Measurements from ENCODE around the gene MERTK. TPM values are rescaled to one million over a fixed set of nuclear protein-coding genes. Genes with fewer than 3 reads are reported as not detected.

Gene MERTK
- total and polyA plus RNA-seq, 2 of the 8 experiments (the other 6 are each of a cell fraction or from before 2014, with no cell fraction given) = 6.5 to 7.0 TPM

DNA sequence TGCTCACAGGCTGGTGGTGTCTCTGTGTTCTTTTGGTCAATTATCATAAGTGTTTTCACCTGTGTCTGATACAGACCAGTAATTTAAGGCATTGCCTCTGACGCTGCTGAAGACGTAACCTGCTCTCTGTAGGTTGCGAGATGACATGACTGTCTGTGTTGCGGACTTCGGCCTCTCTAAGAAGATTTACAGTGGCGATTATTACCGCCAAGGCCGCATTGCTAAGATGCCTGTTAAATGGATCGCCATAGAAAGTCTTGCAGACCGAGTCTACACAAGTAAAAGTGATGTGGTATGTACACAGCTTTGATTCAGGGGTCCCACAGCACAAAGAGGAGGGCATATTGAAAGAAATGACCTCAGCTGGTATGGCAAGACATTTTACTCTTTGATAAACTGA, 122.9 kb downstream of the MERTK start (continued):
- TF ChIP-seq, protein P1, sequence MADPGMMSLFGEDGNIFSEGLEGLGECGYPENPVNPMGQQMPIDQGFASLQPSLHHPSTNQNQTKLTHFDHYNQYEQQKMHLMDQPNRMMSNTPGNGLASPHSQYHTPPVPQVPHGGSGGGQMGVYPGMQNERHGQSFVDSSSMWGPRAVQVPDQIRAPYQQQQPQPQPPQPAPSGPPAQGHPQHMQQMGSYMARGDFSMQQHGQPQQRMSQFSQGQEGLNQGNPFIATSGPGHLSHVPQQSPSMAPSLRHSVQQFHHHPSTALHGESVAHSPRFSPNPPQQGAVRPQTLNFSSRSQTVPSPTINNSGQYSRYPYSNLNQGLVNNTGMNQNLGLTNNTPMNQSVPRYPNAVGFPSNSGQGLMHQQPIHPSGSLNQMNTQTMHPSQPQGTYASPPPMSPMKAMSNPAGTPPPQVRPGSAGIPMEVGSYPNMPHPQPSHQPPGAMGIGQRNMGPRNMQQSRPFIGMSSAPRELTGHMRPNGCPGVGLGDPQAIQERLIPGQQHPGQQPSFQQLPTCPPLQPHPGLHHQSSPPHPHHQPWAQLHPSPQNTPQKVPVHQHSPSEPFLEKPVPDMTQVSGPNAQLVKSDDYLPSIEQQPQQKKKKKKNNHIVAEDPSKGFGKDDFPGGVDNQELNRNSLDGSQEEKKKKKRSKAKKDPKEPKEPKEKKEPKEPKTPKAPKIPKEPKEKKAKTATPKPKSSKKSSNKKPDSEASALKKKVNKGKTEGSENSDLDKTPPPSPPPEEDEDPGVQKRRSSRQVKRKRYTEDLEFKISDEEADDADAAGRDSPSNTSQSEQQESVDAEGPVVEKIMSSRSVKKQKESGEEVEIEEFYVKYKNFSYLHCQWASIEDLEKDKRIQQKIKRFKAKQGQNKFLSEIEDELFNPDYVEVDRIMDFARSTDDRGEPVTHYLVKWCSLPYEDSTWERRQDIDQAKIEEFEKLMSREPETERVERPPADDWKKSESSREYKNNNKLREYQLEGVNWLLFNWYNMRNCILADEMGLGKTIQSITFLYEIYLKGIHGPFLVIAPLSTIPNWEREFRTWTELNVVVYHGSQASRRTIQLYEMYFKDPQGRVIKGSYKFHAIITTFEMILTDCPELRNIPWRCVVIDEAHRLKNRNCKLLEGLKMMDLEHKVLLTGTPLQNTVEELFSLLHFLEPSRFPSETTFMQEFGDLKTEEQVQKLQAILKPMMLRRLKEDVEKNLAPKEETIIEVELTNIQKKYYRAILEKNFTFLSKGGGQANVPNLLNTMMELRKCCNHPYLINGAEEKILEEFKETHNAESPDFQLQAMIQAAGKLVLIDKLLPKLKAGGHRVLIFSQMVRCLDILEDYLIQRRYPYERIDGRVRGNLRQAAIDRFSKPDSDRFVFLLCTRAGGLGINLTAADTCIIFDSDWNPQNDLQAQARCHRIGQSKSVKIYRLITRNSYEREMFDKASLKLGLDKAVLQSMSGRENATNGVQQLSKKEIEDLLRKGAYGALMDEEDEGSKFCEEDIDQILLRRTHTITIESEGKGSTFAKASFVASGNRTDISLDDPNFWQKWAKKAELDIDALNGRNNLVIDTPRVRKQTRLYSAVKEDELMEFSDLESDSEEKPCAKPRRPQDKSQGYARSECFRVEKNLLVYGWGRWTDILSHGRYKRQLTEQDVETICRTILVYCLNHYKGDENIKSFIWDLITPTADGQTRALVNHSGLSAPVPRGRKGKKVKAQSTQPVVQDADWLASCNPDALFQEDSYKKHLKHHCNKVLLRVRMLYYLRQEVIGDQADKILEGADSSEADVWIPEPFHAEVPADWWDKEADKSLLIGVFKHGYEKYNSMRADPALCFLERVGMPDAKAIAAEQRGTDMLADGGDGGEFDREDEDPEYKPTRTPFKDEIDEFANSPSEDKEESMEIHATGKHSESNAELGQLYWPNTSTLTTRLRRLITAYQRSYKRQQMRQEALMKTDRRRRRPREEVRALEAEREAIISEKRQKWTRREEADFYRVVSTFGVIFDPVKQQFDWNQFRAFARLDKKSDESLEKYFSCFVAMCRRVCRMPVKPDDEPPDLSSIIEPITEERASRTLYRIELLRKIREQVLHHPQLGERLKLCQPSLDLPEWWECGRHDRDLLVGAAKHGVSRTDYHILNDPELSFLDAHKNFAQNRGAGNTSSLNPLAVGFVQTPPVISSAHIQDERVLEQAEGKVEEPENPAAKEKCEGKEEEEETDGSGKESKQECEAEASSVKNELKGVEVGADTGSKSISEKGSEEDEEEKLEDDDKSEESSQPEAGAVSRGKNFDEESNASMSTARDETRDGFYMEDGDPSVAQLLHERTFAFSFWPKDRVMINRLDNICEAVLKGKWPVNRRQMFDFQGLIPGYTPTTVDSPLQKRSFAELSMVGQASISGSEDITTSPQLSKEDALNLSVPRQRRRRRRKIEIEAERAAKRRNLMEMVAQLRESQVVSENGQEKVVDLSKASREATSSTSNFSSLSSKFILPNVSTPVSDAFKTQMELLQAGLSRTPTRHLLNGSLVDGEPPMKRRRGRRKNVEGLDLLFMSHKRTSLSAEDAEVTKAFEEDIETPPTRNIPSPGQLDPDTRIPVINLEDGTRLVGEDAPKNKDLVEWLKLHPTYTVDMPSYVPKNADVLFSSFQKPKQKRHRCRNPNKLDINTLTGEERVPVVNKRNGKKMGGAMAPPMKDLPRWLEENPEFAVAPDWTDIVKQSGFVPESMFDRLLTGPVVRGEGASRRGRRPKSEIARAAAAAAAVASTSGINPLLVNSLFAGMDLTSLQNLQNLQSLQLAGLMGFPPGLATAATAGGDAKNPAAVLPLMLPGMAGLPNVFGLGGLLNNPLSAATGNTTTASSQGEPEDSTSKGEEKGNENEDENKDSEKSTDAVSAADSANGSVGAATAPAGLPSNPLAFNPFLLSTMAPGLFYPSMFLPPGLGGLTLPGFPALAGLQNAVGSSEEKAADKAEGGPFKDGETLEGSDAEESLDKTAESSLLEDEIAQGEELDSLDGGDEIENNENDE (IDR thresholded peaks at IDR 0.05; ENCODE audit: insufficient replicate concordance, low read length) = no peak
- TF ChIP-seq SP1 (IDR thresholded peaks at IDR 0.05; ENCODE audit: low read depth, low read length) (no peak), NRF1 (IDR thresholded peaks at IDR 0.05; ENCODE audit: low read depth, low read length) (no peak), SRF (IDR thresholded peaks at IDR 0.05; ENCODE audit: low read depth, low read length) (no peak), TBP (IDR thresholded peaks at IDR 0.05; ENCODE audit: low read depth, low read length) (no peak), RAD21 (IDR thresholded peaks at IDR 0.05 in 1 of 2, conservative IDR thresholded peaks at IDR 0.05 in 1 of 2; ENCODE audit: low read depth in 2 of 2, low read length in 2 of 2) (no peak), TAF7 (optimal IDR thresholded peaks at IDR 0.05; ENCODE audit: borderline replicate concordance, low read depth, low read length) (no peak), RFX5 (IDR thresholded peaks at IDR 0.05; ENCODE audit: borderline replicate concordance, low read depth, low read length) (no peak), SIRT6 (IDR thresholded peaks at IDR 0.05; ENCODE audit: low read length) (no peak), PHF8 (conservative IDR thresholded peaks at IDR 0.05; ENCODE audit: low read depth, low read length) (no peak)
- TF ChIP-seq, protein P2, sequence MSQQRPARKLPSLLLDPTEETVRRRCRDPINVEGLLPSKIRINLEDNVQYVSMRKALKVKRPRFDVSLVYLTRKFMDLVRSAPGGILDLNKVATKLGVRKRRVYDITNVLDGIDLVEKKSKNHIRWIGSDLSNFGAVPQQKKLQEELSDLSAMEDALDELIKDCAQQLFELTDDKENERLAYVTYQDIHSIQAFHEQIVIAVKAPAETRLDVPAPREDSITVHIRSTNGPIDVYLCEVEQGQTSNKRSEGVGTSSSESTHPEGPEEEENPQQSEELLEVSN (IDR thresholded peaks at IDR 0.05) = no peak

All from H1 (cell line).